ENCODE measurements around the gene ACBD4.

The ACBD4 gene

DNA sequence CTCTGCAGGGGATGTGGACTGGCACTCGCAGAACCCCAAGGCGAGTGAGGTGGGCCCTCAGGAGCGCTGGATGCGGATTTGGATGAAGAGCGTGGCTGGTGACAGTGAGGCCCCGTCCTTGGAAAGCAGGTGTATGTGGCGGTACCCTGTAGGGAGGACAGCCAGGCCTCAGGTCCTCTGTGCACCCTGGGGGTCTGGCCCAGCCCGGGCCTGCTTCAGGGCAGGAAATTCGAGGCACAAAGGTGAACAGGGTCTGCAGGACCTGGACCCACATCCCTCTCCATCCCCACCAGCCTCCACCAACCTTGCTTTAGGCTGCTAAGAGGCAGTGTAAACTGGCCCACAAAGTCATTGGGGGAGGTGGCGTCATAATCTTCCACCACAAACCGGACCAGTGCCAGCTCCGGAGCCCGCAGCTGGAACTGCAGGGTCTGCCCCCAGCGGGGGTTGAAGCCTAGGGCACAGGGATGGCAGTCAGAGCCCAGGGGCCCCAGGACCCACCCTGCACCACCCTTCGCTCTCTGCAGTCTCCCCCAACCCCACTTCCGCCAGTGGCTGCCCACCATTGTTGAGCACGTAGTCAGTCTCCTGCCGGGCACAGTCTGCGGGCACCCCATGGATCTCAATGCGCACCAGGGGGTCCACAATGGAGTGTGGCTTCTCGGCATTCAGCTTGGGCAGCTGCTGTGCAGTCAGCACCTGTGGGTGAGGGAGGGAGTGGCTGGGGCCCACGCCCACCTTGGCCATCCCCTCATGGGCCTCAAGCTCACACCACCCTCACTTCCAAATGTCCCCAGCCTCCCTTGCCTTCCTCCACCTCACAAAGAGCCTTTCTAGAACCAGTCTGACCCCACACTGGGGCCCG, 22.7 kb upstream of the ACBD4 start:
- Mint-ChIP-seq H3K4me1 (peaks cover 12% of the 10 kb centered on the region), H3K36me3 (peaks cover 14% of the 10 kb centered on the region), H3K4me3 (no peak overlapping the region), H3K27me3 (peaks cover 8% of the 10 kb centered on the region), H3K9me3 (no peaks in the 10 kb centered on the region), H3K27ac (no peak overlapping the region)
- ATAC-seq, result no peak

DNA sequence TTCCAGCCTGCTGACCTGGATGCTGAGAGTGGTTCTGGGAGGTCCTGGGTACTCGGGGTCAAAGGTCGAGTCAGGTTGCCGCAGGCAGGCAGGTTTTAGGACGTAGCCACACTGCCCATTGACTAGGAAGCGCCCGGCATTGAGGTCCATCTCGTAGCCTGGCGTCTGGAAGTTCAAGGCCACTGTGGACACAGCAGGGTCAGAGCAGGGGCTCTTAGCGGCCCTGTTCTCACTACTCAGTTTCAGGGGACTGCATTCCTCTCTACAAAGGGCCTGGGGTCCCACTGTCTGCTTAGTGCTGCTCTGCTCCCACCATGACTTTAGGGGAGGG, 22.1 kb upstream of the ACBD4 start:
- peaks cover 8% of the 10 kb centered on the region for H3K27me3 Mint-ChIP-seq
- no peak for ATAC-seq
- peaks cover 12% of the 10 kb centered on the region for H3K4me1 Mint-ChIP-seq
- peaks cover 8% of the 10 kb centered on the region for H3K36me3 Mint-ChIP-seq
- no peak overlapping the region for H3K4me3 Mint-ChIP-seq
- H3K9me3 Mint-ChIP-seq, result no peaks in the 10 kb centered on the region
- H3K27ac Mint-ChIP-seq, result no peak overlapping the region

DNA sequence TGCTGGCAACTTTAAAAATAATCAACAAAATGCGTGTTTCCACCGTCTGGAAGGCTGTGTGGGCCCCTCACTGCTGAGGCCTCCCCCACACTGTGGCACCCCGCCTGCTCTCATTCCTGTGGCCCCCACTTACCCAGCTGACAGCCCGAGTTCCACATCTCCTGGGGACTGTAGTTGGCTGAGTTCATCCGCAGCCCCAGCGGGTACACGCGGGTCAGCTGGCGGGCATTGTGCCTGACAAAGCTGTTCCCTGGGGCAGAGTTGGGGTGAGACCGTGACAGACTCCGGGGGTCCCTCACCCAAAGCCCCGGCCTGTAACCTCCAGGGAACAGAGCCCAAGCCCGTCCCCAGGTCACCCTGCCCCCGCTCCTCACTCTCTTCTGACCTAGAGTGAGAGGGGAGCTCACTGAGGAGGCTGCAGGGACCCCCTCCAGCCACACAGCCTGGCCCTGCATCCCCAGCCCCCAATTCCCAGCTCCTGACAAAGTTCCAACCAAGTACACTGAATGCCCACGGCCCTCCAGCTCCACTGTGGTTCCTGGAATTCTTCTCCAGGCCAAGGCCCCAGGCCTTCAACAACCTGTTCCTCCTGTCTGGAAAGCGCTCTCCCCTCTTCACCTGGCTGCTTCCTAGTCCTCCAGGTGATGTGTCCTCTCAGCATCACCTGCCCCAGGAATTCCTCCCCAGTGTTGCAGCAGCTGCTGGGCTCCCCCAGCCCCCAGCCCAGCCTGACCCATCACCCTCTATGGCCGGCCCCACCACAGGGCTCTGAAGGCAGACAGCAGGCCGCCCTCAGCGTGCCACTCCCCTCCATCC, 21.2 kb upstream of the ACBD4 start:
- no peaks in the 10 kb centered on the region for H3K9me3 Mint-ChIP-seq
- H3K4me1 Mint-ChIP-seq, result peaks cover 12% of the 10 kb centered on the region
- no peak for ATAC-seq
- H3K27ac Mint-ChIP-seq, result no peak overlapping the region
- H3K27me3 Mint-ChIP-seq, result peaks cover 8% of the 10 kb centered on the region
- peaks cover 3% of the 10 kb centered on the region for H3K36me3 Mint-ChIP-seq
- H3K4me3 Mint-ChIP-seq, result no peak overlapping the region

DNA sequence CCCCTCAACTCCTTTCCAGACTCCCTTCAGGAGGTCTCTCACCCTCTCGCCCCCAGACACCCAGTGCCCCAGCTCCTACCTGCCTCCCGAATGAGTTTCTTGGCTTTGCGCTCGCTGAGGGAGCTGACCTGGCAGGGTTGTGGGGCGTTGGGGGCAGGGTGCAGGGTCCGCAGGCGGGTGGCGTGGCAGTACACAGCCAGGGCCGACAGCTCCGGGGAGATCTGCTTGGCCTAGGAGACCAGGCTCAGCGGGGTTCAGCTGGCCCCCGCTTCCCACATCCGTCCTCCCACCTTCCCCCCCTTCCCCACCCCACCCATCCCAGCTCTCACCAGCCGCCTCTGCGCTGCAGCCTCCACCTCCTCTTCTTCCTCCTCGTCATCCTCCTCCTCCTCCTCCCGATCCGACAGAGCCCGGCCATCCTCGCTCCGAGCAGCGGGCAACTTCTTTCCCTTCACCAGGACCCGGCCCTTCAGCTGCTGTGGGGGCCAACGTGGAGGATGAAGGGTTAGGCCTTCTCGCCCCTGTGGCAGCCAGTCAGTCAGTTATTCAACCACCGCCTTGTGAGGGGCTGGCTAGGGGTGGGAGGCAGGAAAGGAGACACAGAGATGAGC, 20.4 kb upstream of the ACBD4 start:
- no peak overlapping the region for H3K4me3 Mint-ChIP-seq
- H3K36me3 Mint-ChIP-seq, result no peaks in the 10 kb centered on the region
- no peak for ATAC-seq
- H3K4me1 Mint-ChIP-seq, result peaks cover 12% of the 10 kb centered on the region
- no peak overlapping the region for H3K27ac Mint-ChIP-seq
- H3K27me3 Mint-ChIP-seq, result peaks cover 8% of the 10 kb centered on the region
- H3K9me3 Mint-ChIP-seq, result no peaks in the 10 kb centered on the region

DNA sequence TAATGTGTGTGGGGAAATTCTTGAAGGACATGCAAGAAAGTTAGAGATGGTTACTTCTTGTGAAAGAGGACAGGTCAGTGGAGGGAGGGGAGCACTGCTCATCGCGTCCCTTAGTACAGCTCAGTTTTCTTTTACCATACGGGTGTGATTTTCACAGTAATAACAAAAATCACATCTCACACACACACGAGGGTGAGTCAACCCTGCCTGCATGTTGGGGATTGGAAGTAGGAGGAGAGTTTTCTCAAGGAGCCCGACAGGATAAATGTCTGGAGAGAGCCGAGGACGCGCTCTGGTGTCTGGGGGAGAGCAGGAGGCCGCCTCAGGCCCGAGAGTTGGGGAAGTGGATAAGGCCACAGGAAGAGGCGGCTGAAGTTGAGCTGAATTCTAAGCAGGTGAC, 19.6 kb upstream of the ACBD4 start:
- Mint-ChIP-seq H3K4me1 (peaks cover 12% of the 10 kb centered on the region), H3K9me3 (no peaks in the 10 kb centered on the region), H3K27me3 (peaks cover 8% of the 10 kb centered on the region), H3K36me3 (no peaks in the 10 kb centered on the region), H3K27ac (no peak overlapping the region), H3K4me3 (no peak overlapping the region)
- no peak for ATAC-seq

DNA sequence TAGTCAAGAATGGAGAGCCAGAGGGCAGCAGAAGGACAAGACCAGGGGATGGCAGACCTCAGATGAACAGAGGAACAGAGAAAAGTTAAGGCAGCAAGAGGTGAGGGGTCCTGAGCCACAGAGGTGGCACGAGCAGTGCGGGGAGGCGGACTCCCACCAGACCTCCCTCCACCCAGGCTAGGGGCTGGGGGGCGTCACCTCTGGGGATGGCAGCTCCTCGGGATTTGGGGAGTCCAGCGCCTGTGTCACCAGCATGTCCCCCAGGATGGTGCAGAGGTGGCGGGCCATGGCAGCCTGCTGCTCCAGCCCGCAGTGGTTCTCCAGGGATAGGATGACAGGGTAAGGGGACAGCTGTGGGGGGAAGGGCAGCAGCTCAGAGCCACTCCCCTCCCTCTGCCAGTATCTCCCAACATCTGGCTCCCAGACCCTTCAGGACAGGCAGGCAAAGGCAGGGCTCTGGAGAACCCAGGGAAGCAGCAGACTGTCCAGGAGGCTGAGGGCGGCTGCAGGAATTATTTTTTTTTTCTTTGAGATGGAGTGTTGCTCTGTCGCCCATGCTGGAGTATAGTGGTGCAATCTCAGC, 19.0 kb upstream of the ACBD4 start:
- H3K27ac Mint-ChIP-seq, result no peak overlapping the region
- peaks cover 13% of the 10 kb centered on the region for H3K27me3 Mint-ChIP-seq
- H3K9me3 Mint-ChIP-seq, result no peaks in the 10 kb centered on the region
- no peak for ATAC-seq
- H3K4me3 Mint-ChIP-seq, result no peak overlapping the region
- no peaks in the 10 kb centered on the region for H3K36me3 Mint-ChIP-seq
- peaks cover 9% of the 10 kb centered on the region for H3K4me1 Mint-ChIP-seq

DNA sequence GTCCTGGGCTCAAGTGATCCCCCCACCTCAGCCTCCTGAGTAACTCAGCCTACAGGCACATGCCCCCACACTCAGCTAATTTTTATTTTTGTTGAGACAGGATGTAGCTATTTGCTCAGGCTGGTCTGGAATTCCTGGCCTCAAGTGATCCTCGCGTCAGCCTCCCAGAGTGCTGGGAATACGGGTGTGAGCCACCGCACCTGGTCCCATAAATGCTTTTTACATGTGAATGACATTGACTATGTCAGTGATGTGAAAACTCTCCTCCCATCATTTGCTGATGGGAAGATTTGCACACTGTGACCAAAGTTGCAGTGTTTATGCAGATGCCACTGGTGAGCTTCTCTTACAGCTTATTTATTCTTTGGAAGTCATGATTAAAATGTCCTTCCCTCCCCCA, 18.2 kb upstream of the ACBD4 start:
- H3K4me1 Mint-ChIP-seq, result peaks cover 1% of the 10 kb centered on the region
- H3K9me3 Mint-ChIP-seq, result no peaks in the 10 kb centered on the region
- H3K36me3 Mint-ChIP-seq, result no peaks in the 10 kb centered on the region
- no peak overlapping the region for H3K27ac Mint-ChIP-seq
- peaks cover 17% of the 10 kb centered on the region for H3K27me3 Mint-ChIP-seq
- ATAC-seq, result no peak
- no peak overlapping the region for H3K4me3 Mint-ChIP-seq

DNA sequence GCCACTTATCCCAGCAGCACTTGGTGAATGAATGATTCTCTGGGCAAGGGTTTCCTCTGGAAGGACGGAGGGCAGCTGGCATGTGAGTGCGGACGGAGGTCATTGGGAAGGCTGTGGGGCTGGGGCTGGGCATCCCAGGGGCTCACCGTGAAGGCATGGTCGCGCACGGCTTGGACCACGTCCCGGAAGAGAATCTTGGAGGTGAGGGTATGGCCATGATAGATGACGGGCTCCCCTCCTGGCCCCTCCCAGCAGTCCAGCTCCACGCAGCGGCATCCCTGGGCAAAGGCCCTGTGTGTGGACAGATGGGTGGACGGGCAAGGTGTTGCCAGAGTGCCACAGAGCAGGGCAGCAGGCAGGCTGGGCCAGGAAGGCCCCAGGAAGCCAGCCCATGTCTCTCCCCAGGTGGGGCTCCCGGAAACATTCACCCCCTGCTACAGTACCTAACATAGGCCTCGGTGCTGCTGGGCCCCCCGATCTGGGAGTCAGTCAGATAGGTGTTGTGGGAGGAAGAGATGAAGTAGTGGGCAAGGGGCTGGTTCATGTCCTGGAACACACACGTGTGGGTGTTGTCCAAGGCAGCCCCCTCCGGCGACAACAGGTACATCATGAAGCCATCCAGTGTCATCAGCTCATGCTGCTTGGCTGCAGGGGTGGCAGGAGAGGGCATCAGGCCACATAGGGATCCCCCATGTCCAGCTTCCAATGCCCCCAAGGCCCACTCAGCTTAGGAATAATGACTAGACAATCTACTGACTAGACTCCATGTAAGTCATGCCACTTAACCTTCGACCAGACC, 17.4 kb upstream of the ACBD4 start:
- H3K27me3 Mint-ChIP-seq, result peaks cover 17% of the 10 kb centered on the region
- no peak overlapping the region for H3K4me3 Mint-ChIP-seq
- ATAC-seq, result no peak
- no peaks in the 10 kb centered on the region for H3K36me3 Mint-ChIP-seq
- H3K4me1 Mint-ChIP-seq, result no peaks in the 10 kb centered on the region
- no peak overlapping the region for H3K27ac Mint-ChIP-seq
- H3K9me3 Mint-ChIP-seq, result no peaks in the 10 kb centered on the region

DNA sequence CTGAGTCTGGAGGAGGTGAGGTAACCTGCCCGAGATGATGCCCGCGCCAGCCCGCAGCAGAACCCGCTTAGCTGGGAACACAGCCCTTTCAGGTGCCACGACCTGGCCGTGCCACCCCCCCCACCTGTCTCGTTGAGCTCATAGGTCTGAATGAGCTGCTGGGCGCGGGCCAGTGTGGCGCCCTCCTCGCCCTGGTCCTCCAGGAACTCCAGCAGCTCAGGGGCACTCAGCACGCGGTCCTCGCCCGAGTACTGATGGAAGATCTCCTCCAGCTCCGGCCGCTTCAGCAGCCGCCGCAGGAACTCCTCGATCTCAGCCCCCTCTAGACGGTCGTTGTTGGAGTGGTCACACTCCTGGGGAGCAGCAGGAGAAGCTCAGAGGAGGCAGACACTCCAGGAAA, 16.8 kb upstream of the ACBD4 start:
- H3K27me3 Mint-ChIP-seq, result peaks cover 17% of the 10 kb centered on the region
- no peaks in the 10 kb centered on the region for H3K9me3 Mint-ChIP-seq
- no peaks in the 10 kb centered on the region for H3K4me1 Mint-ChIP-seq
- H3K4me3 Mint-ChIP-seq, result no peak overlapping the region
- no peak overlapping the region for H3K27ac Mint-ChIP-seq
- H3K36me3 Mint-ChIP-seq, result no peaks in the 10 kb centered on the region
- no peak for ATAC-seq

DNA sequence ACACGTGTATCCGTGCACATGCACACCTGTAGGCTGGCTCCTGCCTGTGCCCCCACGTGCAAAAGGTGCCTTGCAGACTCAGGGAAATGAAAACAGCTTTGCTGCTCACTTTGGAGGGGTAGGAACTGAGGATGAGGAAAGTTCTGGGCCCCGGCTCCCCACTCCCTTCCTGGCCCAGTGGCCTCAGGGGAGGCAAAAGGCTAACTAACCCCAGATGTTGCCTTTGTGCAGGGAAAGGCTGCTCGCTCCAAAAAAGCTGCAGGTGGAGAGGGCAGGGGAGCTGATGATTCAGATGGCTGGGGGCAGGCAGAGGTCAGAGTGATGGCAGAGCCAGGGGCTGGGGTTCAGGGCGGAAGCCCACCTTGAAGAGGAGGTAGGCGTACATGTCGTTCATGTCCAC, 15.5 kb upstream of the ACBD4 start:
- Mint-ChIP-seq H3K36me3 (no peaks in the 10 kb centered on the region), H3K9me3 (no peaks in the 10 kb centered on the region), H3K4me3 (no peak overlapping the region), H3K27me3 (peaks cover 17% of the 10 kb centered on the region), H3K4me1 (peaks cover 6% of the 10 kb centered on the region), H3K27ac (no peak overlapping the region)
- no peak for ATAC-seq

DNA sequence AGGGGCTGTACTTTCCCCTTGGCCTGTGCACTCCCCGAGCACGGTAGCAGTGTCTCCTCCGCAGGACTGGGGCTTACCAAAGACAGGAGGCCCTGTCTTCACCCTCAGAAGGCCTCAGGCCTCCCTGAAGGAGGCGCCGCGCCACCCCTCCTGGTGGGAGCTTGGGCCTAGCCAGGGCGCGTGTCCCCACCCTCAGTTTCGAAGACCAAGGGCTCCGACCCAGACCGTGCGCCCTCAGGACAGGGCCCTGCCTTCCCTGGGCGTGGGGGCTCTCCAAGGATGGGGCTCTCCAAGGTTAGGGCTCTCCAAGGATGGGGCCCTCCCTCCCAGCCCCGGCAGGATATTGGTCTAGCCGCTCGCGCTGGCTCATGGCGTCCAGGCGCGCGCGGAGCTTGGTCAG, 14.9 kb upstream of the ACBD4 start:
- H3K27ac Mint-ChIP-seq, result no peak overlapping the region
- H3K27me3 Mint-ChIP-seq, result peaks cover 17% of the 10 kb centered on the region
- peak; percentile 5 for ATAC-seq
- no peaks in the 10 kb centered on the region for H3K9me3 Mint-ChIP-seq
- H3K36me3 Mint-ChIP-seq, result no peaks in the 10 kb centered on the region
- H3K4me3 Mint-ChIP-seq, result no peak overlapping the region
- peaks cover 6% of the 10 kb centered on the region for H3K4me1 Mint-ChIP-seq

DNA sequence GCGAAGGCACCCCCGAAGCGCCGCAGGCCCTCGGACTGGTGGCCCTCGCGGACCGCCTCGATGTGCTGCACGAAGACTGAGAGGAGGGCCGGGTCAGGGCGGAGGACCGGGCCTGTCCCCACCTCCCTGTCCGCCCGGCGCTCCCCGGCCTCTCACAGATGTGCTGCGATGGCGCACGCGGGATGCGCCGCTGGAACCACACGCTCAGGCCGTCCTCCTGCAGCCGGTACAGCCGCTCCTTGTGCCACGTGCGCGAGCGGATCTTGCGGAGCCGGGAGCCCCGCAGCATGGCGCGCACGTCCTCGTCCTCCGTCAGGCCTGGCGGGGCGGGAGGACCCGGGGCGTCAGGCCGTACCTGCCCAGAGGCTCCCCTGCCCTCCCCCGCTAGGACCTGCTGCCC, 14.4 kb upstream of the ACBD4 start:
- H3K4me1 Mint-ChIP-seq, result peaks cover 6% of the 10 kb centered on the region
- no peak overlapping the region for H3K4me3 Mint-ChIP-seq
- H3K27me3 Mint-ChIP-seq, result peaks cover 15% of the 10 kb centered on the region
- no peaks in the 10 kb centered on the region for H3K36me3 Mint-ChIP-seq
- no peaks in the 10 kb centered on the region for H3K9me3 Mint-ChIP-seq
- peak; percentile 6 for ATAC-seq
- no peak overlapping the region for H3K27ac Mint-ChIP-seq

DNA sequence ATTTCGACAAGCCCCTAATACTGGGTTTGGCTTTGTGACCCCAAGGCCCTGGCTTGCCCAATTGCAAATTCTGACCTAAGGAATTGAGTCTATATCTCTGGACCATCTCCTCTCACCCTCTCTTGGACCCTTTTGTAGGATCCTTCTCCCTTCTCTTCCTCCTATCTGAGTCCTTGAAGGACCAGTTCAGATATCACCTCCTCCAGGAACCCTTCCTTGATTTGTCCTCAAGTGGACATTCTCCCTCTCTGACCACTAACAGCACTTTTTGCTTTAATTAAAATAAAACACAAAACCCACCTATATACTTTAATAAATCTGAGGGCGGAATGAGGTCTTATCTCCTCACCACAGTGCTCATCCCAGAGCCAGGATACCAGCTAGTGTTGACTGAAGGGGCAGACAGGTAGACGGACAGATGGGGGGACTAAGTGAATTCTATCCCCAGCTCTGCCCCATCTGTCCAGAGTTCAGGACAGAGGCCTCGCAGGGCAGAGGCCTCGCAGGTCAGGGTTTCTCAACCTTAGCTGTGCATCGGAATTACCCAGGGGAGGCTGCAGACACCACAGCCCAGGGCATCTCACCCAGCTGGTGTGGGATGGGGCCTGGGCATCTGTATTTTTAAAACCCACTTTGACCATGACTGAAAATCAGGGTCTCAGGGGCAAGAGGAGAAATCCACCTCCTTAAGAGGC, 12.3 kb upstream of the ACBD4 start:
- Mint-ChIP-seq H3K9me3 (no peaks in the 10 kb centered on the region), H3K27me3 (peaks cover 9% of the 10 kb centered on the region), H3K36me3 (no peaks in the 10 kb centered on the region), H3K27ac (no peak overlapping the region), H3K4me3 (no peak overlapping the region), H3K4me1 (peaks cover 6% of the 10 kb centered on the region)
- ATAC-seq, result no peak

All from stimulated activated memory B cell treated with anti-CD40 and anti-IgM and Interleukin-4, amounts not matched to agents 10 μg/mL and 1 μg/mL and 100 μg/mL, for 72 hours (primary cell).